SK-N-SH treated with all-trans-retinoic acid at 6 μM for 48 hours (cell line): ENCODE measurements around the gene CEACAM4.

Source experiments
- ATAC-seq: fragments of 200-7000 bp; cut with Tn5 transposase; 3 replicates; pipeline ENCODE4 v1.9.1; 2020; ENCODE audit warnings: mild to moderate bottlenecking, moderate library complexity
- ARNTL ChIP-seq: fragments of 450-650 bp; formaldehyde crosslinking; IDR thresholded peaks from 2 replicates; pipeline ENCODE4 v1.5.0; 2020; ENCODE audit warnings: low read depth, mild to moderate bottlenecking, moderate library complexity, borderline replicate concordance
- BACH2 ChIP-seq: fragments of 250-450 bp; sonication (Bioruptor Pico); IDR thresholded peaks from 2 replicates; pipeline ENCODE4 v1.9.0; 2021; ENCODE audit warnings: mild to moderate bottlenecking, borderline replicate concordance
- CSDC2 ChIP-seq: fragments of 250-450 bp; sonication (Bioruptor Pico); IDR thresholded peaks from 2 replicates; pipeline ENCODE4 v1.5.0; 2020; ENCODE audit warnings: mild to moderate bottlenecking, moderate library complexity
- ESRRG ChIP-seq: fragments of 250-450 bp; sonication (Bioruptor Pico); IDR thresholded peaks from 2 replicates; pipeline ENCODE4 v1.6.1; 2021; ENCODE audit warnings: mild to moderate bottlenecking
- GLIS3 ChIP-seq: fragments of 250-450 bp; sonication (Bioruptor Pico); IDR thresholded peaks from 2 replicates; pipeline ENCODE4 v1.5.0; 2020; ENCODE audit warnings: mild to moderate bottlenecking, moderate library complexity
- ISL1 ChIP-seq: fragments of 250-450 bp; sonication (Bioruptor Pico); IDR thresholded peaks from 2 replicates; pipeline ENCODE4 v2.1.2; 2022; ENCODE audit warnings: mild to moderate bottlenecking, moderate library complexity
- PPARA ChIP-seq: fragments of 250-450 bp; sonication (Bioruptor Pico); IDR thresholded peaks from 2 replicates; pipeline ENCODE4 v1.5.0; 2020; ENCODE audit warnings: mild to moderate bottlenecking, borderline replicate concordance
- RARB ChIP-seq: fragments of 250-450 bp; sonication (Bioruptor Pico); IDR thresholded peaks from 2 replicates; pipeline ENCODE4 v1.8.0; 2021; ENCODE audit warnings: mild to moderate bottlenecking, moderate library complexity
- SNAI2 ChIP-seq: fragments of 250-450 bp; sonication (Bioruptor Pico); IDR thresholded peaks from 2 replicates; pipeline ENCODE4 v1.5.0; 2020; ENCODE audit warnings: mild to moderate bottlenecking, moderate library complexity
- TCF4 ChIP-seq: fragments of 250-450 bp; sonication (Bioruptor Pico); IDR thresholded peaks from 2 replicates; pipeline ENCODE4 v1.8.0; 2021; ENCODE audit warnings: mild to moderate bottlenecking, moderate library complexity, borderline replicate concordance
- ZC3H10 ChIP-seq: fragments of 250-450 bp; sonication (Bioruptor Pico); IDR thresholded peaks from 2 replicates; pipeline ENCODE4 v1.5.1; 2021; ENCODE audit warnings: mild to moderate bottlenecking, moderate library complexity
- ZFP3 ChIP-seq: fragments of 250-450 bp; sonication (Bioruptor Pico); IDR thresholded peaks from 2 replicates; pipeline ENCODE4 v1.5.0; 2020; ENCODE audit warnings: mild to moderate bottlenecking, moderate library complexity
- ZFP30 ChIP-seq: fragments of 450-650 bp; formaldehyde crosslinking; IDR thresholded peaks from 2 replicates; pipeline ENCODE4 v1.5.0; 2022; ENCODE audit warnings: mild to moderate bottlenecking, moderate library complexity
- ZNF565 ChIP-seq: fragments of 450-650 bp; formaldehyde crosslinking; conservative IDR thresholded peaks from 2 replicates; pipeline ENCODE4 v1.5.0; 2020; ENCODE audit warnings: low read depth, mild to moderate bottlenecking, moderate library complexity
- ZNF70 ChIP-seq: fragments of 450-650 bp; formaldehyde crosslinking; IDR thresholded peaks from 2 replicates; pipeline ENCODE4 v1.5.0; 2020; ENCODE audit warnings: mild to moderate bottlenecking, moderate library complexity
- ZNF8 ChIP-seq: fragments of 450-650 bp; formaldehyde crosslinking; IDR thresholded peaks from 2 replicates; pipeline ENCODE4 v1.5.0; 2020; ENCODE audit warnings: mild to moderate bottlenecking, moderate library complexity
- TF ChIP-seq, protein P1 (sequence below): fragments of 250-450 bp; sonication (Bioruptor Pico); IDR thresholded peaks from 2 replicates; pipeline ENCODE4 v1.8.0; 2021; ENCODE audit warnings: low read depth, mild to moderate bottlenecking, moderate library complexity, borderline replicate concordance
- TF ChIP-seq, protein P2 (sequence below): fragments of 250-450 bp; sonication (Bioruptor Pico); IDR thresholded peaks from 2 replicates; pipeline ENCODE4 v1.5.1; 2021; ENCODE audit warnings: mild to moderate bottlenecking, moderate library complexity
- TF ChIP-seq, protein P3 (sequence below): fragments of 250-450 bp; sonication (Bioruptor Pico); IDR thresholded peaks from 2 replicates; pipeline ENCODE4 v1.5.1; 2020; ENCODE audit warnings: low read depth, mild to moderate bottlenecking, moderate library complexity
- TF ChIP-seq, protein P4 (sequence below): fragments of 250-450 bp; sonication (Bioruptor Pico); IDR thresholded peaks from 2 replicates; pipeline ENCODE4 v1.8.0; 2020; ENCODE audit warnings: mild to moderate bottlenecking, moderate library complexity, borderline replicate concordance
- TF ChIP-seq, protein P5 (sequence below): fragments of 250-450 bp; sonication (Bioruptor Pico); IDR thresholded peaks from 2 replicates; pipeline ENCODE4 v1.5.0; 2020; ENCODE audit warnings: mild to moderate bottlenecking, moderate library complexity

CEACAM4 gene

DNA sequence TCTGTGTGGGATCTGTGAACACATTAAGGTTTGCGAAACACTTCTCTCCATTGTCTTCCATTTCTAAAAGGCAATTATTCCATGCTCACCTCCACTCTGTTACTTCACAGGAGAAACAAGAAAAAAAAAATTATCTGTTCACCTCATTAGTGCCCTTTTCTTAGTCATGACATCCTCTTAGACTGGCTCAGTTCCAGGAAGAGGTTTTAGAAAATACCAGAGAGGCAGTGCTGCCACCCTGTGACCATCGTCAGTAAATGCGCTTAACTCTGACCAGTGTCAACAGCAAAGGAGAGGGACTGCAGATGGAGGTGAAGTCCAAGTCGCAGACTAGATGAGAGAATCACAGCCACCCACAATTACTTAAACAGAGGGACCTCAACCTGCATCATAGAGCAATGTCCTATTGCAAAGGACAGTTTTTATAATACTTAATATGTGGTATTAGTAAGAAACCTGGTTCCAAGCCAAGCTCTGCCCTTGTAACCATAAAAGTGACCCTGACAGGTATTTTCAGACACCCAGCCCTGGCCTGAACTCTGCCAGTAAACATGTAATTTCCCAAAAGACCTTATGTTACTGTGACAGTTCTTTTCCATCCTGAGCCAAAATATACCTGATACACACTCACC is 31.5 kb downstream of the CEACAM4 start:
- ATAC-seq: peak; percentile 85
- TF ChIP-seq, protein P1, sequence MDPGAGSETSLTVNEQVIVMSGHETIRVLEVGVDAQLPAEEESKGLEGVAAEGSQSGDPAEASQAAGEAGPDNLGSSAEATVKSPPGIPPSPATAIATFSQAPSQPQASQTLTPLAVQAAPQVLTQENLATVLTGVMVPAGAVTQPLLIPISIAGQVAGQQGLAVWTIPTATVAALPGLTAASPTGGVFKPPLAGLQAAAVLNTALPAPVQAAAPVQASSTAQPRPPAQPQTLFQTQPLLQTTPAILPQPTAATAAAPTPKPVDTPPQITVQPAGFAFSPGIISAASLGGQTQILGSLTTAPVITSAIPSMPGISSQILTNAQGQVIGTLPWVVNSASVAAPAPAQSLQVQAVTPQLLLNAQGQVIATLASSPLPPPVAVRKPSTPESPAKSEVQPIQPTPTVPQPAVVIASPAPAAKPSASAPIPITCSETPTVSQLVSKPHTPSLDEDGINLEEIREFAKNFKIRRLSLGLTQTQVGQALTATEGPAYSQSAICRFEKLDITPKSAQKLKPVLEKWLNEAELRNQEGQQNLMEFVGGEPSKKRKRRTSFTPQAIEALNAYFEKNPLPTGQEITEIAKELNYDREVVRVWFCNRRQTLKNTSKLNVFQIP: no peak
- TF ChIP-seq, protein P2, sequence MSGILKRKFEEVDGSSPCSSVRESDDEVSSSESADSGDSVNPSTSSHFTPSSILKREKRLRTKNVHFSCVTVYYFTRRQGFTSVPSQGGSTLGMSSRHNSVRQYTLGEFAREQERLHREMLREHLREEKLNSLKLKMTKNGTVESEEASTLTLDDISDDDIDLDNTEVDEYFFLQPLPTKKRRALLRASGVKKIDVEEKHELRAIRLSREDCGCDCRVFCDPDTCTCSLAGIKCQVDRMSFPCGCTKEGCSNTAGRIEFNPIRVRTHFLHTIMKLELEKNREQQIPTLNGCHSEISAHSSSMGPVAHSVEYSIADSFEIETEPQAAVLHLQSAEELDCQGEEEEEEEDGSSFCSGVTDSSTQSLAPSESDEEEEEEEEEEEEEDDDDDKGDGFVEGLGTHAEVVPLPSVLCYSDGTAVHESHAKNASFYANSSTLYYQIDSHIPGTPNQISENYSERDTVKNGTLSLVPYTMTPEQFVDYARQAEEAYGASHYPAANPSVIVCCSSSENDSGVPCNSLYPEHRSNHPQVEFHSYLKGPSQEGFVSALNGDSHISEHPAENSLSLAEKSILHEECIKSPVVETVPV (CRISPR knock-in tag): no peak
- TF ChIP-seq BACH2 (CRISPR knock-in tag): no peak
- no peak for TF ChIP-seq RARB (CRISPR knock-in tag)
- TF ChIP-seq, protein P3, sequence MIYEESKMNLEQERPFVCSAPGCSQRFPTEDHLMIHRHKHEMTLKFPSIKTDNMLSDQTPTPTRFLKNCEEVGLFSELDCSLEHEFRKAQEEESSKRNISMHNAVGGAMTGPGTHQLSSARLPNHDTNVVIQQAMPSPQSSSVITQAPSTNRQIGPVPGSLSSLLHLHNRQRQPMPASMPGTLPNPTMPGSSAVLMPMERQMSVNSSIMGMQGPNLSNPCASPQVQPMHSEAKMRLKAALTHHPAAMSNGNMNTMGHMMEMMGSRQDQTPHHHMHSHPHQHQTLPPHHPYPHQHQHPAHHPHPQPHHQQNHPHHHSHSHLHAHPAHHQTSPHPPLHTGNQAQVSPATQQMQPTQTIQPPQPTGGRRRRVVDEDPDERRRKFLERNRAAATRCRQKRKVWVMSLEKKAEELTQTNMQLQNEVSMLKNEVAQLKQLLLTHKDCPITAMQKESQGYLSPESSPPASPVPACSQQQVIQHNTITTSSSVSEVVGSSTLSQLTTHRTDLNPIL (CRISPR knock-in tag): no peak
- TF ChIP-seq, protein P4, sequence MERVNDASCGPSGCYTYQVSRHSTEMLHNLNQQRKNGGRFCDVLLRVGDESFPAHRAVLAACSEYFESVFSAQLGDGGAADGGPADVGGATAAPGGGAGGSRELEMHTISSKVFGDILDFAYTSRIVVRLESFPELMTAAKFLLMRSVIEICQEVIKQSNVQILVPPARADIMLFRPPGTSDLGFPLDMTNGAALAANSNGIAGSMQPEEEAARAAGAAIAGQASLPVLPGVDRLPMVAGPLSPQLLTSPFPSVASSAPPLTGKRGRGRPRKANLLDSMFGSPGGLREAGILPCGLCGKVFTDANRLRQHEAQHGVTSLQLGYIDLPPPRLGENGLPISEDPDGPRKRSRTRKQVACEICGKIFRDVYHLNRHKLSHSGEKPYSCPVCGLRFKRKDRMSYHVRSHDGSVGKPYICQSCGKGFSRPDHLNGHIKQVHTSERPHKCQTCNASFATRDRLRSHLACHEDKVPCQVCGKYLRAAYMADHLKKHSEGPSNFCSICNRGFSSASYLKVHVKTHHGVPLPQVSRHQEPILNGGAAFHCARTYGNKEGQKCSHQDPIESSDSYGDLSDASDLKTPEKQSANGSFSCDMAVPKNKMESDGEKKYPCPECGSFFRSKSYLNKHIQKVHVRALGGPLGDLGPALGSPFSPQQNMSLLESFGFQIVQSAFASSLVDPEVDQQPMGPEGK: no peak
- TF ChIP-seq SNAI2 (CRISPR knock-in tag): no peak
- TF ChIP-seq ISL1: no peak
- TF ChIP-seq ZNF8 (CRISPR knock-in tag): no peak
- TF ChIP-seq ZNF565 (CRISPR knock-in tag): no peak
- TF ChIP-seq ZNF70: no peak
- no peak for TF ChIP-seq ARNTL (CRISPR knock-in tag)

DNA sequence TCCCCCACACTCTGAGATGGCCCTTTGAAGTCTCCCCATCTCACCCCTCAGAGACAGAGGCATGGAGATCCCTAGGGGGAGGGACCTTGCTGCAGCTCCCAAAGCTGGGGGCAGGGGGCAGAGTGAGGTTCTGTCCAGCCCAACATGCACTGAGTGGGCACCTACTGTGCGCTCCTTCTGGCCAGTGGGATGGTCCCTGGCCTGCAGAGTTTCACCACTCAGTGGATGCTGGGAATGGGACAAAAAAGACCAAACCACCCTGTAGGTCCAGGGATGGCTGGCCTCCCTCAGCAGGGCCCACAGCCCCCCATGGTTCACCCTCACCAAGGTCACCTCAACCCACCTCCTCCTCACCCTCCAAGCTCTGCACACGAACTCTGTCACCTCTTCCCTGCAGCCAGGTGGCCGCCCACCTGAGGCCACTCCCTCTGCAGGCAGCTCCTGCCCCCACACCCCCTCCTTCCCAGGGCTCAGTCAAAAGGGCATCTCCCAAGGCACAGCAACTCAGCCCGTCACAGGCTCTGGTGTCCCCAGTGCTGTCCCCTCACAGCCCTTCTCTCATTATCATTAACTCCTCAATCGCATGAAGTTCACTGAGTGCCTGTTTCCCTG is 34.8 kb downstream of the CEACAM4 start:
- no peak for ATAC-seq
- TF ChIP-seq SNAI2 (CRISPR knock-in tag): no peak
- TF ChIP-seq, protein P2 (CRISPR knock-in tag): no peak
- TF ChIP-seq, protein P1: no peak
- TF ChIP-seq, protein P5, sequence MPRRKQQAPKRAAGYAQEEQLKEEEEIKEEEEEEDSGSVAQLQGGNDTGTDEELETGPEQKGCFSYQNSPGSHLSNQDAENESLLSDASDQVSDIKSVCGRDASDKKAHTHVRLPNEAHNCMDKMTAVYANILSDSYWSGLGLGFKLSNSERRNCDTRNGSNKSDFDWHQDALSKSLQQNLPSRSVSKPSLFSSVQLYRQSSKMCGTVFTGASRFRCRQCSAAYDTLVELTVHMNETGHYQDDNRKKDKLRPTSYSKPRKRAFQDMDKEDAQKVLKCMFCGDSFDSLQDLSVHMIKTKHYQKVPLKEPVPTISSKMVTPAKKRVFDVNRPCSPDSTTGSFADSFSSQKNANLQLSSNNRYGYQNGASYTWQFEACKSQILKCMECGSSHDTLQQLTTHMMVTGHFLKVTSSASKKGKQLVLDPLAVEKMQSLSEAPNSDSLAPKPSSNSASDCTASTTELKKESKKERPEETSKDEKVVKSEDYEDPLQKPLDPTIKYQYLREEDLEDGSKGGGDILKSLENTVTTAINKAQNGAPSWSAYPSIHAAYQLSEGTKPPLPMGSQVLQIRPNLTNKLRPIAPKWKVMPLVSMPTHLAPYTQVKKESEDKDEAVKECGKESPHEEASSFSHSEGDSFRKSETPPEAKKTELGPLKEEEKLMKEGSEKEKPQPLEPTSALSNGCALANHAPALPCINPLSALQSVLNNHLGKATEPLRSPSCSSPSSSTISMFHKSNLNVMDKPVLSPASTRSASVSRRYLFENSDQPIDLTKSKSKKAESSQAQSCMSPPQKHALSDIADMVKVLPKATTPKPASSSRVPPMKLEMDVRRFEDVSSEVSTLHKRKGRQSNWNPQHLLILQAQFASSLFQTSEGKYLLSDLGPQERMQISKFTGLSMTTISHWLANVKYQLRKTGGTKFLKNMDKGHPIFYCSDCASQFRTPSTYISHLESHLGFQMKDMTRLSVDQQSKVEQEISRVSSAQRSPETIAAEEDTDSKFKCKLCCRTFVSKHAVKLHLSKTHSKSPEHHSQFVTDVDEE (CRISPR knock-in tag): no peak
- no peak for TF ChIP-seq ZFP30 (CRISPR knock-in tag)
- TF ChIP-seq ISL1: no peak
- TF ChIP-seq CSDC2 (CRISPR knock-in tag): no peak
- no peak for TF ChIP-seq ZNF70
- no peak for TF ChIP-seq ZNF565 (CRISPR knock-in tag)
- TF ChIP-seq GLIS3 (CRISPR knock-in tag): no peak
- no peak for TF ChIP-seq PPARA (CRISPR knock-in tag)
- no peak for TF ChIP-seq RARB (CRISPR knock-in tag)
- no peak for TF ChIP-seq ZC3H10 (CRISPR knock-in tag)
- TF ChIP-seq ESRRG: no peak
- no peak for TF ChIP-seq TCF4 (CRISPR knock-in tag)
- TF ChIP-seq ARNTL (CRISPR knock-in tag): no peak
- no peak for TF ChIP-seq ZFP3 (CRISPR knock-in tag)
- TF ChIP-seq BACH2 (CRISPR knock-in tag): no peak
